Bronchial epithelial cell (primary cell): ENCODE results near the gene CRYL1. TPM values are rescaled to one million over a fixed set of nuclear protein-coding genes. Genes with fewer than 3 reads are reported as not detected.

Experiments used
- DNase-seq: peaks from one replicate; pipeline ENCODE4 v3.0.0-alpha.2; 2010; ENCODE audit warnings: low read depth
- FAIRE-seq: peaks from 2 replicates; lab custom pipeline; 2011; peaks lifted over from hg19 to GRCh38; lab: Jason Lieb, UNC
- H3K27me3 ChIP-seq: 2 replicates; pipeline ENCODE4 v1.5.1; 2011; ENCODE audit warnings: low read length; ENCODE audit not compliant: control insufficient read depth, insufficient read depth
- H3K36me3 ChIP-seq: 2 replicates; pipeline ENCODE4 v1.5.1; 2011; ENCODE audit warnings: low read length; ENCODE audit not compliant: control insufficient read depth, insufficient read depth
- H3K4me3 ChIP-seq: 2 replicates; pipeline ENCODE4 v1.5.1; 2011; ENCODE audit warnings: mild to moderate bottlenecking, low read depth, low read length, control low read depth
- total RNA-seq: library from RNA; depleted of rRNA; stranded (reverse); fragments of >200 nt; gene quantifications from 2 replicates; pipeline ENCODE4 v1.2.1, GENCODE V29; 2014
- TF ChIP-seq, protein P1 (sequence below): IDR thresholded peaks from 2 replicates; pipeline ENCODE4 v1.5.1; 2011; ENCODE audit warnings: mild to moderate bottlenecking, moderate library complexity, low read length, control low read depth, inconsistent platforms; ENCODE audit not compliant: insufficient read depth, severe bottlenecking

The CRYL1 gene
- total RNA-seq, 1 donor from 2014 or later, result 17.9 TPM

- DNase-seq, result no peak
- FAIRE-seq, result no peak
Observed at GRCh38 chr13:20503088-20504083, 22.3 kb downstream of the CRYL1 start.

DNA sequence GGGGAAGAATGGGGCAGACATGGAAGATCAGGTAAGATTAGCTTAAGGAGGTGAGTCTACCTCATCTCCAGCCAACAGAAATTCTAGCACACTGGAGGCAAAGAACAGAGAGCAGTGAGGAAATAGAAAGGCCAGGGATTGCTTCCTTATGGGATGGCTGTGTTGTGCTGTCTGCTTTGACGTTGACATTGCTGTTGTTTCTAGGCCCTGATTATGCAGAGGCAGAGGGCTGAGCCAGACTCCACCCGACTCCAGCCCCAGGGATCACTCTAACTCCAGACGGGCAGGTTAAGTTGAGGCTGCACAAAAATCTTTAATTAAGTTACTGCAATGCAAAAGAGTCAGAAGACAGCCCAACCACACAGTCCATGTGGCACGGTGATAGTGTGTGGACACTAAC is 24.1 kb downstream of the CRYL1 start:
- FAIRE-seq, result no peak
- TF ChIP-seq, protein P1, sequence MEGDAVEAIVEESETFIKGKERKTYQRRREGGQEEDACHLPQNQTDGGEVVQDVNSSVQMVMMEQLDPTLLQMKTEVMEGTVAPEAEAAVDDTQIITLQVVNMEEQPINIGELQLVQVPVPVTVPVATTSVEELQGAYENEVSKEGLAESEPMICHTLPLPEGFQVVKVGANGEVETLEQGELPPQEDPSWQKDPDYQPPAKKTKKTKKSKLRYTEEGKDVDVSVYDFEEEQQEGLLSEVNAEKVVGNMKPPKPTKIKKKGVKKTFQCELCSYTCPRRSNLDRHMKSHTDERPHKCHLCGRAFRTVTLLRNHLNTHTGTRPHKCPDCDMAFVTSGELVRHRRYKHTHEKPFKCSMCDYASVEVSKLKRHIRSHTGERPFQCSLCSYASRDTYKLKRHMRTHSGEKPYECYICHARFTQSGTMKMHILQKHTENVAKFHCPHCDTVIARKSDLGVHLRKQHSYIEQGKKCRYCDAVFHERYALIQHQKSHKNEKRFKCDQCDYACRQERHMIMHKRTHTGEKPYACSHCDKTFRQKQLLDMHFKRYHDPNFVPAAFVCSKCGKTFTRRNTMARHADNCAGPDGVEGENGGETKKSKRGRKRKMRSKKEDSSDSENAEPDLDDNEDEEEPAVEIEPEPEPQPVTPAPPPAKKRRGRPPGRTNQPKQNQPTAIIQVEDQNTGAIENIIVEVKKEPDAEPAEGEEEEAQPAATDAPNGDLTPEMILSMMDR, result no peak

More at GRCh38 chr13:20503088-20504083, 22.3 kb downstream of the CRYL1 start:
- no peaks in the 10 kb centered on the region for H3K27me3 ChIP-seq
- TF ChIP-seq, protein P1, result no peak
- no peaks in the 10 kb centered on the region for H3K36me3 ChIP-seq
- H3K4me3 ChIP-seq, result no peak overlapping the region

DNA sequence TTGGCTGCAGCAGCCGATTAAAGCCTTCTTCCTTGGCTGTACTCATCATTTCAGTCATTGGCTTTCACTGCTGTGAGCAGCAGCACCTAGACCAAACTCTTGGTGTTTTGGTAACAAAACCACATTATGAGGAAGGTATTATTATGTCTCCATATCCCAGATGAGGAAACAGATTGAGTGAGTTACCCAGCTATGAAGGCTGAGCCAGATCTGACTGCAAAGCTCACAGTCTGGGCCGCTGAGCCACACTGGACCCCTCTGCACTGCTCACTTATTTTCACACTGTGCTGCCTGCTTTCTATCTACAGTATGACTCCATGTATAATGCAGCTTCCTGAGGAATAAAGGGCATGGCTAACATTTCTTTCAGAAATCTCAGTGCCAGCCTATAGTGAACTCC is 24.5 kb downstream of the CRYL1 start:
- no peak for FAIRE-seq
- H3K36me3 ChIP-seq, result no peaks in the 10 kb centered on the region
- TF ChIP-seq, protein P1, result no peak
- no peak for DNase-seq
- no peak overlapping the region for H3K4me3 ChIP-seq
- H3K27me3 ChIP-seq, result no peaks in the 10 kb centered on the region

More for the DNA sequence above, 24.1 kb downstream of the CRYL1 start:
- Histone ChIP-seq H3K27me3 (no peaks in the 10 kb centered on the region), H3K4me3 (no peak overlapping the region), H3K36me3 (no peaks in the 10 kb centered on the region)
- no peak for DNase-seq

DNA sequence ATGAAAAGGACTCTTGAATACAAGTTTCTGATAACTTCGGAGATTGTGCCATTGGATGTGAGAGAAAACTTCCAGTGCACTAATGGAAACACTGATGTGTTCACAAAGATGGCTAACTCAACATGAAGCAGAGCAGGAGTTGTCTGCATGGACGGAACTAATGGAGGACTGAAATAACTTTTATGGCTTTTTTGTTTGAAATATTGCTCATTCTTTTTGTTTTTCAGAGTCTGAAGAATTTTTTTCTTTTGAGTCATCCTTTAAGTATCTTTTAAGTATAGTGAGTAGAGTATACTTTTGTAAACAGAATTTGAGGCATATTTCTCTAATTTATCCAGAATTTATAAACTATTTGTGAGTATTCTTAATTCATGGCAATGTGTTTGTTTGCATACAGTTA is 25.7 kb downstream of the CRYL1 start:
- TF ChIP-seq, protein P1, result no peak
- DNase-seq, result no peak
- no peak overlapping the region for H3K4me3 ChIP-seq
- FAIRE-seq, result no peak
- H3K27me3 ChIP-seq, result no peaks in the 10 kb centered on the region
- H3K36me3 ChIP-seq, result no peaks in the 10 kb centered on the region

GRCh38 chr13:20498659-20499058 is 27.0 kb downstream of the CRYL1 start:
- FAIRE-seq (no peak), DNase-seq (no peak)
- TF ChIP-seq, protein P1, result no peak
- Histone ChIP-seq H3K4me3 (no peak overlapping the region), H3K27me3 (no peaks in the 10 kb centered on the region), H3K36me3 (no peaks in the 10 kb centered on the region)
